Thoracic aorta (tissue), 2 donors: ENCODE data around the gene PDGFC. TPM values are rescaled to one million over a fixed set of nuclear protein-coding genes. Genes with fewer than 3 reads are reported as not detected.

Source experiments
- ATAC-seq: fragments of 150-250 bp; one replicate; pipeline ENCODE4 v1.8.0; 2017; ENCODE audit warnings: low read depth; ENCODE audit not compliant: insufficient number of reproducible peaks, low FRiP score
- DNase-seq: peaks from one replicate; pipeline ENCODE4 v3.0.0-alpha.2; 2020; ENCODE audit warnings: low spot score
- H3K27ac ChIP-seq, 2 donors: fragments of 200-600 bp; sonication (generic); 1 replicate in 1 of 2; 2 replicates in 1 of 2; pipeline ENCODE4 v1.5.1; 2016; ENCODE audit warnings: mild to moderate bottlenecking in 2 of 2, moderate library complexity in 2 of 2
- H3K27me3 ChIP-seq: fragments of 200-600 bp; sonication (generic); replicated peaks from 2 replicates; pipeline ENCODE4 v1.6.0; 2016; ENCODE audit warnings: mild to moderate bottlenecking; ENCODE audit not compliant: insufficient read depth
- H3K36me3 ChIP-seq: fragments of 200-600 bp; sonication (generic); one replicate; pipeline ENCODE4 v1.5.1; 2016
- H3K4me1 ChIP-seq, 2 donors: fragments of 200-600 bp; sonication (generic); 1 replicate in 1 of 2; 2 replicates in 1 of 2; pipeline versions ENCODE4 v1.5.1 to v1.6.0; 2016; ENCODE audit warnings: low read depth in 2 of 2, mild to moderate bottlenecking in 1 of 2; ENCODE audit not compliant: control insufficient read depth in 1 of 2
- H3K4me3 ChIP-seq: fragments of 200-600 bp; sonication (generic); 2 replicates; pipeline ENCODE4 v1.5.1; 2016; ENCODE audit warnings: mild to moderate bottlenecking
- H3K9me3 ChIP-seq: fragments of 200-600 bp; sonication (generic); 2 replicates; pipeline ENCODE4 v1.5.1; 2016
- CTCF ChIP-seq: fragments of 200-600 bp; sonication (generic); IDR thresholded peaks from one replicate; pipeline ENCODE4 v1.5.1; 2019; ENCODE audit warnings: antibody characterized with exemption
- total RNA-seq, 2 donors: library from RNA; depleted of rRNA; stranded (reverse); fragments of >200 nt; gene quantifications; one replicate each; pipeline versions ENCODE4 v1.1.0 to v1.2.3, GENCODE V29; 2016

The PDGFC gene
- total RNA-seq, 2 donors from 2014 or later: 31.4 to 32.8 TPM

- peak overlapping the region; percentile 15 to 67 for H3K27ac ChIP-seq
- ATAC-seq: no peak
- H3K27me3 ChIP-seq: no peaks in the 10 kb centered on the region
- H3K9me3 ChIP-seq: no peaks in the 10 kb centered on the region
- peaks cover 32 to 84% of the 10 kb centered on the region in 2 donors for H3K4me1 ChIP-seq
- no peaks in the 10 kb centered on the region for H3K36me3 ChIP-seq
- H3K4me3 ChIP-seq: peak overlapping the region; percentile 33
- DNase-seq: no peak
- no peak for TF ChIP-seq CTCF
Observed at GRCh38 chr4:156962058-156962358, 9.6 kb downstream of the PDGFC start.

GRCh38 chr4:156961196-156962057 lies 10.2 kb downstream of the PDGFC start:
- Histone ChIP-seq H3K36me3 (no peaks in the 10 kb centered on the region), H3K4me1 (peaks cover 31 to 82% of the 10 kb centered on the region in 2 donors), H3K27me3 (no peaks in the 10 kb centered on the region), H3K27ac (peak overlapping the region; percentile 15 to 67), H3K9me3 (no peaks in the 10 kb centered on the region), H3K4me3 (no peak overlapping the region)
- TF ChIP-seq CTCF: no peak
- DNase-seq (no peak), ATAC-seq (no peak)

GRCh38 chr4:156959298-156959702 lies 12.3 kb downstream of the PDGFC start:
- Histone ChIP-seq H3K9me3 (no peaks in the 10 kb centered on the region), H3K4me1 (peaks cover 34 to 80% of the 10 kb centered on the region in 2 donors), H3K27me3 (no peaks in the 10 kb centered on the region), H3K36me3 (no peaks in the 10 kb centered on the region), H3K27ac (peak overlapping the region in 1 of 2 donors; percentile 51), H3K4me3 (peak overlapping the region; percentile 36)
- no peak for DNase-seq
- no peak for ATAC-seq
- TF ChIP-seq CTCF: no peak

GRCh38 chr4:156958276-156959074 lies 13.1 kb downstream of the PDGFC start:
- H3K27ac ChIP-seq: peak overlapping the region in 1 of 2 donors; percentile 51
- no peaks in the 10 kb centered on the region for H3K27me3 ChIP-seq
- peaks cover 38 to 83% of the 10 kb centered on the region in 2 donors for H3K4me1 ChIP-seq
- H3K4me3 ChIP-seq: no peak overlapping the region
- H3K36me3 ChIP-seq: no peaks in the 10 kb centered on the region
- no peak for TF ChIP-seq CTCF
- DNase-seq: no peak
- ATAC-seq: no peak
- H3K9me3 ChIP-seq: no peaks in the 10 kb centered on the region

GRCh38 chr4:156957556-156957955 lies 14.0 kb downstream of the PDGFC start:
- Histone ChIP-seq H3K27me3 (no peaks in the 10 kb centered on the region), H3K4me3 (no peak overlapping the region), H3K27ac (peak overlapping the region; percentile 15 to 51), H3K36me3 (no peaks in the 10 kb centered on the region), H3K9me3 (no peaks in the 10 kb centered on the region), H3K4me1 (peaks cover 29 to 83% of the 10 kb centered on the region in 2 donors)
- ATAC-seq (no peak), DNase-seq (no peak)
- TF ChIP-seq CTCF: no peak
